IPS DF 6.9 (cell line): ENCODE results near the gene LIG3.
A peak's percentile ranks its signal among the peaks of the same experiment; 100 is the strongest.

Experiments
- DNase-seq: peaks from one replicate; pipeline ENCODE4 v3.0.0-alpha.2; 2013; ENCODE audit warnings: low read depth, low spot score
- H3K27ac ChIP-seq: one replicate; pipeline ENCODE4 v1.5.1; 2013; ENCODE audit warnings: low read length, control low read depth
- H3K27me3 ChIP-seq: 2 replicates; pipeline ENCODE4 v1.6.1; 2013; ENCODE audit warnings: mild to moderate bottlenecking, low read length; ENCODE audit not compliant: control insufficient read depth, insufficient read depth
- H3K36me3 ChIP-seq: 2 replicates; pipeline ENCODE4 v1.6.1; 2013; ENCODE audit warnings: low read length; ENCODE audit not compliant: control insufficient read depth, insufficient read depth
- H3K4me1 ChIP-seq: 2 replicates; pipeline ENCODE4 v1.6.1; 2013; ENCODE audit warnings: low read length; ENCODE audit not compliant: control insufficient read depth, insufficient read depth
- H3K4me3 ChIP-seq: 2 replicates; pipeline ENCODE4 v1.5.1; 2013; ENCODE audit warnings: mild to moderate bottlenecking, low read length
- H3K9me3 ChIP-seq: 2 replicates; pipeline ENCODE4 v1.6.1; 2013; ENCODE audit warnings: low read length, inconsistent platforms; ENCODE audit not compliant: control insufficient read depth, insufficient read depth
- WGBS: extraction: QIAGEN DNeasy Blood & Tissue Kit; methylation state at CpG from one replicate; pipeline ENCODE4 v1.1.7; 2013; ENCODE audit warnings: mixed read lengths, missing lambda C conversion rate; ENCODE audit not compliant: insufficient read length, insufficient coverage; 5-methylcytosine and 5-hydroxymethylcytosine counted together

The LIG3 gene

DNA sequence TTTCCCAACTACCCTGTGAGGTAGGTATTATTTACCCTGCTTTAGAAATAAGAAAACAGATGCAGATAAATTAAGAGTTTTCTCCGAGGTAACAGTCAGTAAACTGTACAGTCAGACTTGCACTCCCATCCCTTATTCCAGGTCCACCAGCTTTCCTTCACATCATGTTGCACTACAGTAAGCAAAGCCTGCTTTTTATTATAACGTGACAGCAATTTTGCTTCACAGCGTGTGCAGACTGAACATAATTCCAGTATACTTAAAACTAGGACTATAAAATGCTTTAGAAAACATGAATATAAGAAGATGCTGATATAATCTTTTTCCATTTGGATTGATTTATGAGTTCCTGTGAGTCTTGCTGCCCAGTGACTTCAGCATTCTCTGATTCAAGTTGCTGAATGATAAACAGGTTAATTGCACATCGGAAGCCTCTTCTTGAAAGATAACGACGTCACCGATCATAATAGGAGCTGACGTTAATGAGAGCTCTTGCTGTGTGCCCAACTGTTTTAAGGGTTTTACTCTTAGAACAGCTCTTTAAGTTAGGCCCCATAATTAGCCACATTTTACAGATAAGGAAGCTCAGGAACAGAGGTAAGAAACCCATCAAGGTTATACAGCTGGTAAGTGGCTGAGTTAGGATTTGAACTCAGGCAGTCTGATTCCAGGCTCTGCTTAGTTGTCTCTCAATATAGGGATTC, 1.4 kb downstream of the LIG3 start:
- Histone ChIP-seq H3K27me3 (no peaks in the 10 kb centered on the region), H3K27ac (no peak overlapping the region), H3K4me3 (peak overlapping the region; percentile 84; the same call in 1 of the 2 replicates), H3K4me1 (no peaks in the 10 kb centered on the region), H3K36me3 (peaks cover 4% of the 10 kb centered on the region; the same call in 1 of the 2 replicates), H3K9me3 (no peaks in the 10 kb centered on the region)
- no CpG with 5 or more reads among the region's 8 CpGs for WGBS
- no peak for DNase-seq

- no CpG with 5 or more reads among the region's 2 CpGs for WGBS
- Histone ChIP-seq H3K4me1 (no peaks in the 10 kb centered on the region), H3K9me3 (no peaks in the 10 kb centered on the region), H3K4me3 (no peak overlapping the region), H3K27me3 (no peaks in the 10 kb centered on the region), H3K27ac (no peak overlapping the region), H3K36me3 (peaks cover 28% of the 10 kb centered on the region)
- no peak for DNase-seq
These were observed 6.9 kb downstream of the LIG3 start for GRCh38 chr17:34987232-34987631.

- no peak overlapping the region for H3K4me3 ChIP-seq
- H3K4me1 ChIP-seq: no peaks in the 10 kb centered on the region
- no peak overlapping the region for H3K27ac ChIP-seq
- peaks cover 35% of the 10 kb centered on the region for H3K36me3 ChIP-seq
- no CpG with 5 or more reads among the region's 2 CpGs for WGBS
- no peaks in the 10 kb centered on the region for H3K27me3 ChIP-seq
- H3K9me3 ChIP-seq: no peaks in the 10 kb centered on the region
- no peak for DNase-seq
These were observed 8.3 kb downstream of the LIG3 start for GRCh38 chr17:34988644-34989043.

DNA sequence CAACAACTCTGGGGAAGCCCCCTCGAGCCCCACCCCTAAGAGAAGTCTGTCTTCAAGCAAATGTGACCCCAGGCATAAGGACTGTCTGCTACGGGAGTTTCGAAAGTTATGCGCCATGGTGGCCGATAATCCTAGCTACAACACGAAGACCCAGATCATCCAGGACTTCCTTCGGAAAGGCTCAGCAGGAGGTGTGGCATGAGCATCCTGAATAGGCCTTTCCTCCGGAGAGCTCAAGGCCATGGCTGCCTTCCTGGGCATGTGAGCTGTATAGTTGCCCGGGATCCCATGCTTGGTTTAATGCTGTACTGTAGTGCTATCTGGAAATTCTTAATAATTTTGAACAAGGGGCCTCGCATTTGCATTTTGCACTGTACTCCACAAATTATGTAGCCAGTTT, 9.2 kb downstream of the LIG3 start:
- H3K27ac ChIP-seq: no peak overlapping the region
- DNase-seq: no peak
- no peaks in the 10 kb centered on the region for H3K27me3 ChIP-seq
- peaks cover 44% of the 10 kb centered on the region for H3K36me3 ChIP-seq
- H3K4me3 ChIP-seq: no peak overlapping the region
- H3K4me1 ChIP-seq: no peaks in the 10 kb centered on the region
- no CpG with 5 or more reads among the region's 10 CpGs for WGBS
- no peaks in the 10 kb centered on the region for H3K9me3 ChIP-seq

- no peak overlapping the region for H3K27ac ChIP-seq
- peaks cover 53% of the 10 kb centered on the region for H3K36me3 ChIP-seq
These were observed 10.6 kb downstream of the LIG3 start for GRCh38 chr17:34990921-34991365.

GRCh38 chr17:34991606-34992005, 11.3 kb downstream of the LIG3 start:
- Histone ChIP-seq H3K4me1 (no peaks in the 10 kb centered on the region), H3K4me3 (no peak overlapping the region), H3K27ac (no peak overlapping the region), H3K36me3 (peaks cover 54% of the 10 kb centered on the region), H3K9me3 (no peaks in the 10 kb centered on the region), H3K27me3 (no peaks in the 10 kb centered on the region)
- DNase-seq: no peak
- no CpG with 5 or more reads among the region's 3 CpGs for WGBS

More at GRCh38 chr17:34990921-34991365, 10.6 kb downstream of the LIG3 start:
- Histone ChIP-seq H3K4me3 (no peak overlapping the region), H3K9me3 (no peaks in the 10 kb centered on the region), H3K27me3 (no peaks in the 10 kb centered on the region), H3K4me1 (no peaks in the 10 kb centered on the region)
- no peak for DNase-seq
- WGBS: no CpG with 5 or more reads among the region's 6 CpGs

- no peak for DNase-seq
- Histone ChIP-seq H3K27me3 (no peaks in the 10 kb centered on the region), H3K36me3 (peaks cover 54% of the 10 kb centered on the region), H3K27ac (no peak overlapping the region), H3K9me3 (no peaks in the 10 kb centered on the region), H3K4me1 (no peaks in the 10 kb centered on the region), H3K4me3 (no peak overlapping the region)
- WGBS: no CpG with 5 or more reads among the region's 2 CpGs
These were observed 12.7 kb downstream of the LIG3 start for GRCh38 chr17:34993031-34993430.

DNA sequence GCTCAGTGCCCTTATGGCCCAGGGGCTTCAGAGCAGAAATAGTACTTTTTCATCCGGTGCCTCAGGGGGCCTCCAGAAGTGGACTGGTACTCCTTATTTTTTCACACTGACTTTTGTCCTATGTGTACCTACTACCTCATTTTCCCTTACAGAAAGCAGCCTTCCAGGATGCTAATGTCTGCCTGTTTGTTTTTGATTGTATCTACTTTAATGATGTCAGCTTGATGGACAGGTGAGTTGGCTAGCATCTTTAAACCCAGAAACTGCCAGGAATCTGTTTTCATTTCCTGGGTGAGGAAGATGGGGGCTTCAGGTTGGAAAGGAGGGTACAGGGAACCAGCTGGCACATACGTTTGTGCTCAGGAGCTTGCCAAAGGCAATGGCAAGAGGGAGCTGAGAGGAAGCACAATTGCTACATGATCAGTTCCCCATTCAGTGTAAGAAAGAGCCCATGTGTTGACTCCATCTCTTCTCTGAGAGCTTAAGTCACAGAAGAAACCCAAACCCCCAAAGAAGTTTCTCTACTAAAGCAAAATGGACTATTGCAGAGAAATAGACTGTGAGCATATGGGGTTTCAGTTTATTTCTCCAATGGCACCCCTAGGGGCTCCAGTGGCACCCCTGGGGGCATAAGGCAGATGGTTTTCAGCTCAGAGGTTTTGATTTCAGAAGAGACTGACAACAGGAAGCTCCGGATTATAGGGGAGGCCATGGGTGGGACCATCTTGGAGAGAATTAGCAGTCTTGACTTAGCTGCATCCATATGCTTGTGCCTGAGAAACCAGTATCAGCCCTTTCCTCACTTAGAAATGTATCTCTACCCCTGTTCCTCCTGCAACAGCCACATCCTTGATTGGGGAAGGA, 16.3 kb downstream of the LIG3 start:
- Histone ChIP-seq H3K36me3 (peaks cover 57% of the 10 kb centered on the region), H3K9me3 (no peaks in the 10 kb centered on the region), H3K4me3 (no peak overlapping the region), H3K4me1 (no peaks in the 10 kb centered on the region), H3K27ac (no peak overlapping the region), H3K27me3 (no peaks in the 10 kb centered on the region)
- no peak for DNase-seq
- WGBS: no CpG with 5 or more reads among the region's 3 CpGs

- Histone ChIP-seq H3K4me3 (no peak overlapping the region), H3K4me1 (no peaks in the 10 kb centered on the region), H3K27me3 (no peaks in the 10 kb centered on the region), H3K9me3 (no peaks in the 10 kb centered on the region), H3K27ac (no peak overlapping the region), H3K36me3 (peaks cover 57% of the 10 kb centered on the region)
- WGBS: no CpG with 5 or more reads among the region's 11 CpGs
- DNase-seq: no peak
These were observed 17.1 kb downstream of the LIG3 start for GRCh38 chr17:34997355-34997862.

- Histone ChIP-seq H3K27ac (no peak overlapping the region), H3K4me3 (no peak overlapping the region), H3K27me3 (no peaks in the 10 kb centered on the region), H3K36me3 (peaks cover 54% of the 10 kb centered on the region), H3K4me1 (no peaks in the 10 kb centered on the region), H3K9me3 (no peaks in the 10 kb centered on the region)
- WGBS: no CpG with 5 or more reads among the region's 5 CpGs
- peak; percentile 35 for DNase-seq
These were observed 17.9 kb downstream of the LIG3 start for GRCh38 chr17:34998205-34998604.
